Mammary epithelial cell (primary cell): ENCODE results near the gene ORMDL1.

Experiments used
- EZH2 ChIP-seq: IDR thresholded peaks from 2 replicates; pipeline ENCODE4 v1.6.1; 2012; ENCODE audit warnings: low read length, inconsistent platforms, borderline replicate concordance
- TF ChIP-seq, protein P1 (sequence below), 2 donors: IDR thresholded peaks in 1 of 2; conservative IDR thresholded peaks in 1 of 2; 2 replicates each; pipeline ENCODE4 v1.5.1; 2011 to 2012; ENCODE audit warnings: inconsistent platforms in 2 of 2, low read length in 2 of 2, mild to moderate bottlenecking in 2 of 2, control low read depth in 1 of 2, low read depth in 1 of 2; ENCODE audit not compliant: insufficient read depth in 1 of 2; ENCODE audit errors: extremely low read depth in 1 of 2

DNA sequence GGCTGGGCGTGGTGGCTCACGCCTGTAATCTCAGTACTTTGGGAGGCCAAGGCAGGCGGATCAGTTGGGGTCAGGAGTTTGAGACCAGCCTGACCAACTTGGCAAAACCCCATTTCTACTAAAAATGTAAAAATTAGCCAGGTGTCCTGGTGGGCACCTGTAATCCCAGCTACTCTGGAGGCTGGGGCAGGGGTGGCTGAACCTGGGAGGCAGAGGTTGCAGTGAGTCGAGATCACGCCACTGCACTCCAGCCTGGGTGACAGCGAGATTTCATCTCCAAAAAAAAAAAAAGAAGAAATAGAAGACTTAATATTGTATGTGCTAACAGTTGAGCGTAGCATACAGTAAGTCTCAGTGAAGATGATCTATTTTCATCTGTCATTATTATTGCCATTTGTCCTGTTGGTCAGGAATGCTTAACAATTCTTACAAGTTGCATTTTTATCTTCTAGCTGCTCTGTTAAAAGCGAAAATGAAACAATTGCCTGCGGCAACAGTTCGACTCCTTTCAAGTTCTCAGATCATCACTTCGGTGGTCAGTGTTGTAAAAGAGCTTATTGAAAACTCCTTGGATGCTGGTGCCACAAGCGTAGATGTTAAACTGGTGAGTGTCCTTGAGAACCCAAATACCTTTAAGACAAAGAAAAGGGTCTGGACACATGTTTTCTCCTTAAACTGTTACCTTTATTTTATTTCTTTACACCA is 7.4 kb upstream of the ORMDL1 start:
- TF ChIP-seq, protein P1, sequence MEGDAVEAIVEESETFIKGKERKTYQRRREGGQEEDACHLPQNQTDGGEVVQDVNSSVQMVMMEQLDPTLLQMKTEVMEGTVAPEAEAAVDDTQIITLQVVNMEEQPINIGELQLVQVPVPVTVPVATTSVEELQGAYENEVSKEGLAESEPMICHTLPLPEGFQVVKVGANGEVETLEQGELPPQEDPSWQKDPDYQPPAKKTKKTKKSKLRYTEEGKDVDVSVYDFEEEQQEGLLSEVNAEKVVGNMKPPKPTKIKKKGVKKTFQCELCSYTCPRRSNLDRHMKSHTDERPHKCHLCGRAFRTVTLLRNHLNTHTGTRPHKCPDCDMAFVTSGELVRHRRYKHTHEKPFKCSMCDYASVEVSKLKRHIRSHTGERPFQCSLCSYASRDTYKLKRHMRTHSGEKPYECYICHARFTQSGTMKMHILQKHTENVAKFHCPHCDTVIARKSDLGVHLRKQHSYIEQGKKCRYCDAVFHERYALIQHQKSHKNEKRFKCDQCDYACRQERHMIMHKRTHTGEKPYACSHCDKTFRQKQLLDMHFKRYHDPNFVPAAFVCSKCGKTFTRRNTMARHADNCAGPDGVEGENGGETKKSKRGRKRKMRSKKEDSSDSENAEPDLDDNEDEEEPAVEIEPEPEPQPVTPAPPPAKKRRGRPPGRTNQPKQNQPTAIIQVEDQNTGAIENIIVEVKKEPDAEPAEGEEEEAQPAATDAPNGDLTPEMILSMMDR (conservative IDR thresholded peaks at IDR 0.05 in 1 of 2, IDR thresholded peaks at IDR 0.05 in 1 of 2; ENCODE audit: extremely low read depth in 1 of 2, insufficient read depth in 1 of 2, low read depth in 1 of 2, low read length in 2 of 2), result no peak
- TF ChIP-seq EZH2, result no peak
